ENCODE data around the gene PITHD1.
A peak's percentile ranks its signal among the peaks of the same experiment; 100 is the strongest.
"Not testable (repeated sequence)": the region's sequence is repeated elsewhere in the genome, so short reads cannot be mapped to it uniquely, and the experiment has no call there.

The PITHD1 gene

DNA sequence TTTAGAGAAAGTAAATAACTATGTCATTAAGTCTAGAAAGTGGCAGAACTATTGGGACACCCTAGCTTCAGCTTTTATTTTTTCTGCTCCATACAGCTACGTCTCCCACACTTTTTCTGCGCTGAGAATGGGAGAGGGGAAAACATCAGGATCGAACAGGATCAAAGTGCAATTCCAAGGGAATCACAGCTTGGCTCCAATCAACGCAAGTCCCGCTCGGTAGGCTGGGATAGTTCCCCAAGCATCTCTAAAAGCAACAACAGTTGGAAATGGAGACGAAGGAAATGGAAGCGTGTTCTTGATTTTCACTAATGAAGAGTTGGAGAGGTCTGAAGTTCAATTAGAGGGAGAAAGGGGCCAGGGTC lies 46.5 kb downstream of the PITHD1 start:
- no peak for DNase-seq (ENCODE audit: low spot score)
- in situ Hi-C loops (cut with MboI; ENCODE audit: low pct_unique_long_range_greater_than_20kb, low sequenced_read_pairs, unreplicated experiment) = no loop called here
- no peak for TF ChIP-seq CTCF (IDR thresholded peaks at IDR 0.05; ENCODE audit: extremely low read depth, insufficient read depth, missing control alignments)

- no peak for TF ChIP-seq CTCF (IDR thresholded peaks at IDR 0.05; ENCODE audit: extremely low read depth, insufficient read depth, missing control alignments)
- in situ Hi-C loops (cut with MboI; ENCODE audit: low pct_unique_long_range_greater_than_20kb, low sequenced_read_pairs, unreplicated experiment) = no loop called here
- peak; percentile 92 for DNase-seq (ENCODE audit: low spot score)
Observed at GRCh38 chr1:23825076-23825761, 47.0 kb downstream of the PITHD1 start, which contains the start of gene HMGCL. Gene HMGCL, minus strand, starts transcription at chr1:23825429. Its CDS starts 14 bp downstream, at chr1:23825415.

GRCh38 chr1:23825762-23826522 lies 47.7 kb downstream of the PITHD1 start:
- TF ChIP-seq CTCF (IDR thresholded peaks at IDR 0.05; ENCODE audit: extremely low read depth, insufficient read depth, missing control alignments) = no peak
- DNase-seq (ENCODE audit: low spot score) = peak; percentile 74
- in situ Hi-C loops (cut with MboI; ENCODE audit: low pct_unique_long_range_greater_than_20kb, low sequenced_read_pairs, unreplicated experiment) = no loop called here

DNA sequence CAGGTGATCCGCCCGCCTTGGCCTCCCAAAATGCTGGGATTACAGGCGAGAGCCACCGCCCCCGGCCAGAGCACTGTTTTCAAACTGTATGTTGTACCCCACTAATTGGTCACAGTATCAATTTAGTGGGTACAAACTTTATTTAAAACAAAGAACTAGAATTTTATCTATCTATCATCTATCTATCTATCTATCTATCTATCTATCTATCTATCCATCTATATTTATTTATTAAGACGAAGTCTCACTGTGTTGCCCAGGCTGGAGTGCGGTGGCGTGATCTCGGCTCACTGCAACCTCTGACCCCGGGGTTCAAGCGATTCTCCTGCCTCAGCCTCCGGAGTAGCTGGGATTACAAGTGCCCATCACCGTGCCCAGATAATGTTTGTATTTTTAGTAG lies 48.4 kb downstream of the PITHD1 start:
- DNase-seq (ENCODE audit: low spot score); in situ Hi-C loops (cut with MboI; ENCODE audit: low pct_unique_long_range_greater_than_20kb, low sequenced_read_pairs, unreplicated experiment): not testable (repeated sequence)

GRCh38 chr1:23827717-23828116 lies 49.5 kb downstream of the PITHD1 start:
- in situ Hi-C loops (cut with MboI; ENCODE audit: low pct_unique_long_range_greater_than_20kb, low sequenced_read_pairs, unreplicated experiment) = no loop called here
- TF ChIP-seq CTCF (IDR thresholded peaks at IDR 0.05; ENCODE audit: extremely low read depth, insufficient read depth, missing control alignments) = no peak
- DNase-seq (ENCODE audit: low spot score) = no peak

- in situ Hi-C loops (cut with MboI; ENCODE audit: low pct_unique_long_range_greater_than_20kb, low sequenced_read_pairs, unreplicated experiment); DNase-seq (ENCODE audit: low spot score): not testable (repeated sequence)
Observed at GRCh38 chr1:23834156-23834555, 55.9 kb downstream of the PITHD1 start.

DNA sequence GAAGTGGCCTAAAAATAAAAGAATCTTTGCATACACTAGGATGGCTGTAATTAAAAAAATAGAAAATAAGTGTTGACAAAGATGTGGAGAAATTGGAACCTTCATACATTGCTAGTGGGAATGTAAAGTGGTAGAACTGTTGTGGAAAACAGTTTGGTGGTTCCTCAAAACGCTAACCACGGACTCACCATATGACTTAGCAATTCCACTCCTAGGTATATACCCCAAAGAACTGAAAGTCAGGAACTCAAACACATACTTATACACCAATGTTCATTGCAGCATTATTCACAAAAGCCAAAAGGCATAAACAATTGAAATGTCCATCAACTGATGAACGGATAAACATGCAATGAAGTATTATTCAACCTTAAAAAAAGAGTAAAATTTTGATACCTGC lies 57.8 kb downstream of the PITHD1 start:
- in situ Hi-C loops (cut with MboI; ENCODE audit: low pct_unique_long_range_greater_than_20kb, low sequenced_read_pairs, unreplicated experiment) = no loop called here
- no peak for TF ChIP-seq CTCF (IDR thresholded peaks at IDR 0.05; ENCODE audit: extremely low read depth, insufficient read depth, missing control alignments)

More for the DNA sequence above, 57.8 kb downstream of the PITHD1 start:
- no peak for DNase-seq (ENCODE audit: low spot score)

Data from GM13977 (cell line).